NCI-H2196 (cell line): ENCODE data around the gene SH3GL1.

Experiments
- DNase-seq: peaks from one replicate; lab custom pipeline; 2025; ENCODE audit not compliant: unreplicated experiment; lab: John Stamatoyannopoulos, UW

SH3GL1 gene

DNA sequence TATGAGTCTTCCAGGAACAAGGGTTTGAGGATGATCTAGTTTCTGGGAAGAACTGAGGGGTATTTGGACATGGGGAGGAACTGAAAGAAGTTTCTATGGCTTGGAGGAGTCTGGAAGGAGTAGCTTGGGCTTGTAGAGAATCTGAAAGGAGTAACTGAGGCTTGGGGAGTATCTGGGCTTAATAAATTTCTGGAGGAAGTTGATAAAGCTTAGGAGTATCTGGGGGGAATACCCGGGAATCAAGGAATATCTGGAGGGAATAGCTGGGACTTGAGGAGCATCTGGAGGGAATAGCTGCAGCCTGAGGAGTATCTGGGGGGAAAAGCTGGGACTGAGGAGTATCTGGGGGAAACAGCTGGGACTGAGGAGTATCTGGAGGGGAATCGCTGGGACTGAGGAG is 79.9 kb downstream of the SH3GL1 start:
- DNase-seq, result no peak

GRCh38 chr19:4319067-4319718 is 81.2 kb downstream of the SH3GL1 start:
- DNase-seq, result no peak

GRCh38 chr19:4318460-4318859 is 81.9 kb downstream of the SH3GL1 start:
- no peak for DNase-seq

GRCh38 chr19:4316956-4317355 is 83.4 kb downstream of the SH3GL1 start:
- DNase-seq, result no peak

- DNase-seq, result no peak
Measured at GRCh38 chr19:4313847-4314490, 86.4 kb downstream of the SH3GL1 start.
